ENCODE data around the gene GAS2. TPM values are rescaled to one million over a fixed set of nuclear protein-coding genes. Genes with fewer than 3 reads are reported as not detected.

Gene GAS2
- total RNA-seq, 1 experiment from 2014 or later, result 0.12 TPM

- DNase-seq (ENCODE audit: low spot score), result peak; percentile 45
Observed at GRCh38 chr11:22787551-22788162, 121.2 kb downstream of the GAS2 start.

GRCh38 chr11:22792497-22792896, 126.1 kb downstream of the GAS2 start:
- peak; percentile 85 for DNase-seq (ENCODE audit: low spot score)

- peak; percentile 52 for DNase-seq (ENCODE audit: low spot score)
Observed at GRCh38 chr11:22795914-22796313, 129.5 kb downstream of the GAS2 start.

- no peak for DNase-seq (ENCODE audit: low spot score)
Observed at GRCh38 chr11:22797047-22797446, 130.6 kb downstream of the GAS2 start.

GRCh38 chr11:22798901-22799300, 132.5 kb downstream of the GAS2 start:
- DNase-seq (ENCODE audit: low spot score), result no peak

GRCh38 chr11:22800482-22800881, 134.1 kb downstream of the GAS2 start:
- no peak for DNase-seq (ENCODE audit: low spot score)

DNA sequence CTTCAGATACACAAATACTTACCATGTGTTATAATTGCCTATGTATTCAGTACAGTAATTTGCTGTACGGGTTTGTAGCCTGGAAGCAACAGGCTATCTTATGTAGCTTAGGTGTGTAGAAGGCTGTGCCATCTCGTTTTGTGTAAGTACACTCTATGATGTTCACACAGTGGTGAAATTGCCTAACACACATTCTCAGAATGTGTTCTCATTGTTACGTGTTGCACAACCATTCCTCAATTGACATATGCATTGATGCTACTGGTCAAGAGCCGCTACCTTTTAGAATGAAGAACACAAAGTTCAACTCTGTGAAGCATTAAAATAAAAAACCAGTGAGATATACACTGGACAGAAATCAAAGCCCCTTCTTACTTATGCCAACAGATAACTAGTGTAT, 136.4 kb downstream of the GAS2 start:
- DNase-seq (ENCODE audit: low spot score), result no peak

- no peak for DNase-seq (ENCODE audit: low spot score)
Observed at GRCh38 chr11:22807391-22807790, 141.0 kb downstream of the GAS2 start.

- no peak for DNase-seq (ENCODE audit: low spot score)
Observed at GRCh38 chr11:22807855-22808570, 141.6 kb downstream of the GAS2 start.

DNA sequence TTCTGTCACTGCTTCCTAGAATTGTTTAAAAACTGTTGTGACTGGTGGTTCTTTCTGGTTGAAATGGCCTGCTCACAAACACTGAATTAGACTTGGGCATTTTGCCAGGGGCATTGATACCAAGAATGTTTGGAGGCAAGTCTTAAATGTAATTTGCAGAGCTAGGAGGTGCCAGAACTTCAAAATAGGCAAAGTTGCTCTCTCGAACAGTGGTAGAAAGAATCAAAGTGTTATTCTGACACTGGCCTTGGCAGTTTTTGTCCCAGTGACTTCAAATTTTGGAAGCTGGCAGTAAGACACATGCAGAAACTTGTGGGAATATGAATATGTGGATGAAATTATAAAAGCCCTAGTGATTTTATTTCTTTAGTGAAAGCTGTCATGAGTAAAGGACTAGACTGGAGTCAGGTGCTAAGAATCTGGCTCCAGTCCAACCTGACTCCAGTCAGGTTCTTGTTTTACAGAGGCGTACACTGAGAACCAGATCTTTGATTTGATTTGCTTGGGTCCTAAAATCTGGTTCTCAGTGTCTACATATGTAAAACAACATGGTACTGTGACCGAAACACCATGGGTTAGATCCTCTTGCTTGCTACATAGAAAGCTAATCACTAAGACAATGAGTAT, 142.3 kb downstream of the GAS2 start:
- DNase-seq (ENCODE audit: low spot score), result no peak

DNA sequence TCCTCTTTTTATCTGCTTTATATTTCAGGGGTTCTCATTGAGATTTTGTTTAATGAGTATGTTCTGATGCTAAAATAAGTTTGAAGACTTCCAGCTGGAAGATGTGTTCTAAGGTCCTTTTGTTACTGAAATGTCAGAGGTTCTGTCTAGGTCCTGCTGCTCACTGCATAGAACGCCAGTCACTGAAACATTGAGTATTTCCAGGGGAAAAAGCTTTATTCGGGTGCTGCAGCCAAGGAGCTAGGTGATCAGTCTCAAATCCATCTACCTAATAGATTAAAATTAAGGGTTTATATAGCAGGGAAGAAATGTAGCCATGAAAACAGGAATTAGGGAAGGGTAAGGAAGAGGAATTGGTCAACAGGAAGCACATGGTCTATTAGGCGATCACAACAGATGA, 143.5 kb downstream of the GAS2 start:
- no peak for DNase-seq (ENCODE audit: low spot score)

DNA sequence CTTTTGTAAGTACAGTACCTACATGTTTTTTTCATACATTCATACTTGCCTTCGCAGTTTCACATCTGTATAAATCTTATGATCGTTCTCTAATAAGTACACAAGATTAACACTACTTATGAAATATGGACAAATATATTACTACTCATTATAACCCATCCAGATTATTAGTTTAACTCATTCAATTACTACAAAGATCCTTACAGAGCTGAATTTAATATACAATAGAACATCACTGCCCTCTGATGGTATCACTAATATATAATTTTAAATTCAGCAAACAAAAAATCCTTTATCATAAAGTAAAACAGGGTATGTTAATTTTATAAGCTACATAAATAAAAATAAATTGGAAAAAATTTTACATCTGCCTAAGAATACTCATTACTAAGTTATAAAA, 155.8 kb downstream of the GAS2 start:
- DNase-seq (ENCODE audit: low spot score), result no peak

DNA sequence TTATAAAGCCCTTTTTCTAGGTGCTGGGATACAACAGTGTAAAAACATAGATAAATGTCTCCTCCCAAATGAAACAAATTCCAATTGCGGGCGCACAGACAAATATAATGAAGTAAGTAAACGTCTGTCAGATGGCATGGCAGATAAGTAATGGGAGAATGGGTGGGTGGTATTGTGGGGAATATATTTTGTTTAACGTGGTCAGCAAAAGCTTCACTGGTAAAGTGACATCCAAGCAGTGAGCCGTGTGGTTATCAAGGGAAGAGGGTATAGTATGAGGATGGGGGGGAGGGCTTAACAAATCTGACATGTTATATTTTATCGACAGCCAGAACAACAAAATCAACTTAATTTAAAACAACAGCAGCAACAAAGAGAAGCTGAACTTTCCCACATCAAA, 162.0 kb downstream of the GAS2 start:
- no peak for DNase-seq (ENCODE audit: low spot score)

DNA sequence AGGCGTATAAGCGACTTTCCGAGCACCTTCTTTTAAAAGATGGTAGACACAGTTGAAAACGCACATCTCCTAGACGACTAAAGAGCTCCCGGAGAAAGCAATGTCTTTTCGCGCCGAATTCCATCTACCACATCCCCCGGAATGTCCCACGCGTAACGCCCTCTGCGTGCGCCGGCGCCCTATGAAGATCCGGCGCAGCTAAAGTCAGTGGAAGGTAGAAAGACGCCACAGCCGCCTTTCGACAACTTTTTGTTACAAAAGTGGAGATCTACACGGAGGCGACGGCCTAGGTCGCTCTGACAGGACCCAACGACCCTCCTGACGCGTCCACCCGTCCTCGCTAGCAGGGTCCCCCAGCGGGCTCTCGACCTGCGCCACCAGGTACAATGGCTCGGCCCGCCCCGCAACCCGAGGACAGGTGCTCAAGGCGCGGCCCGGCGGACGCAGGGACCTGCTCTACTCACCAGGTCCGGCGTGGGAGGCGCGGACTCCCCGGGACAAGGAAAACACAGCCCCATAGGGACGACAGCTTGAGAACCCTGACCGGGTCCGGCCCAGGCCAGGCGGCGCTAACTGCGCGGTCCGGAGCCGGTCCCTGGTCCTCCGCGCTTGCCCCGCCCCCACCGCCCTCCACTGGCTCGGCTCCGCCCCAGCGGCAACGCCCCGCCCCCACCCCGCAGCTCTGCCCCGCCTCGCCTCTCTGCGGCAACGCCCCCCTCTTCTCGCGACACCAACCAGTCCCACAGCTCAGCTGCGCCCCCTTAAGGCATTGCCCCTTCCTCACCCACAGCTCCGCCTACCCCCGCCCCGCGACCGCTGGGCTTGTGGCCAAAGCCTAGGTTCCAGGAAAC, 163.0 kb downstream of the GAS2 start, which contains the start of gene SVIP:
Gene SVIP (minus strand): TSS at position 571 of the 851 bp plus-strand sequence. CDS start 53 bp downstream, at position 518.
- peak; percentile 93 for DNase-seq (ENCODE audit: low spot score)

DNA sequence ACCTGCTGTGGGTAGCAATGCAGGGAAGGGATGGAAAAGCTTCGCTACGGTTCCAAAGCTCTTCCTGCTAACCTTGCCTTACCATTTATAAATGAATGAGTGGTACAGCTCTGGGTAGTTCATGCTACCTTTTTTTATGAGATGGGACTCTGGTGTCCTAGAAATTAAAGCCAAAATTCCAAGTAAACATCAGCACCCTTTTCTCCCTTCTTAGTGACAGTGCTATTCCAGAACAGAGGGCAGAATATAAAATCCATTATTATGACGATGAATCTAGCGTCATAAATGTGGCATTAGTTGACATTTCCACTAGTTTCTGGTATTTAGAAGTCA, 163.6 kb downstream of the GAS2 start:
- no peak for DNase-seq (ENCODE audit: low spot score)

DNA sequence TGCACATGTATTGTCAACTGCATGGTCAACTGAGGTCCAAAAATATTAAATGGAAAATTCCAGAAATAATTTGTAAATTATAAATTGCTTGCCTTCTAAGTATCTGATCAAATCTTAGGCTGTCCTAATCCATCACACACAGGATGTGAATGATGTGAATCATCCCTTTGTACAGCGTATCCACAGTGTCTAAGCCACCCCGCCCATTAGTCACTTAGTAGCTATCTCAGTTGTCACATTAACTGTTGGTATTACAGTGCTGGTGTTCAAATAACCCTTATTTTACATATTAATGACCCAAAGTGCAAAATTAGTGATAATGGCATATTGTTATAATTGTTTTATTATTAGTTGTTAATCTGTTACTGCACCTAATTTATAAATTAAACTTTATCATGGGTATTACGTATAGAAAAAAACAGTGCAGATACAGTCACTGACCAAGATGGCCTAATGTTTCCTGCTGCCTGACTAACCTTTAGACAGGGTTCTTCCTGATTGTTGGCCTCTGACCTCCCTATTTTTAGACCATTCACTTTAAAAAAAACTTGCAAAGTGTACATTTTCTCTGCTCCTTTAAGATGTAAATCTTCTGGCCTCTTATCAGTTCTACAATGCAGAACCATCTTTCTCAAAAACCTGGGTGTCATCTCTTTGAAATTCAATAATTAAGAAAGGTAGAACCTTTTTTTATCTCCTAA, 166.1 kb downstream of the GAS2 start:
- DNase-seq (ENCODE audit: low spot score), result peak; percentile 54

GRCh38 chr11:22846726-22847125, 180.3 kb downstream of the GAS2 start:
- no peak for DNase-seq (ENCODE audit: low spot score)

- no peak for DNase-seq (ENCODE audit: low spot score)
Observed at GRCh38 chr11:22851477-22851876, 185.1 kb downstream of the GAS2 start.

DNA sequence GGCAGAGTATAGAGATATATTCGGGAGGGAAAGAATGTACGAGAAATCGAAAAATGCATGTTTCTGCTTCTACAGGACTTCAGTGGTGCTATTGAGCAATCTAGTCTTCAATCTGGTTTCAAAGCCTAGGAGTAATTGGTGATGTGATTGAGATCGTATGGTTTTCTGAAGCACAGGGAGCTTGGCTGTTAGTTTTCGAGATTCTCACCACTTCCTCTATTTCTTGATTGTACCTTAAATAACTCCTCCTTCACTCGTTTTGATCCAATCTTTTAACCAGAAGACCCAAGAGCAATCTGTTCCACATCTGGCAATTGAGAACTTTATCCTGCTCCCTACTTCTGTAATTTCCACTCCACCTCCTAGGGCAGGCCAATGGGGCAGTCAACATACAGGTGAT, 193.3 kb downstream of the GAS2 start:
- no peak for DNase-seq (ENCODE audit: low spot score)

- DNase-seq (ENCODE audit: low spot score), result no peak
Observed at GRCh38 chr11:22860241-22860640, 193.8 kb downstream of the GAS2 start, which contains the start of gene CCDC179. Gene CCDC179 (minus strand): TSS chr11:22860474. CDS start chr11:22860421, 53 bp downstream.

All from A172 (cell line).